ENCODE results near the gene TMEM63B.

The TMEM63B gene

GRCh38 chr6:44148306-44148705, 21.0 kb downstream of the TMEM63B start:
- H3K4me3 ChIP-seq (ENCODE audit: low read depth, low read length): no peak overlapping the region
- no peak for TF ChIP-seq CTCF (IDR thresholded peaks at IDR 0.05; ENCODE audit: borderline replicate concordance, insufficient read depth, low read depth, low read length)

GRCh38 chr6:44149369-44150012, 22.1 kb downstream of the TMEM63B start:
- TF ChIP-seq CTCF (IDR thresholded peaks at IDR 0.05; ENCODE audit: borderline replicate concordance, insufficient read depth, low read depth, low read length): no peak
- no peak overlapping the region for H3K4me3 ChIP-seq (ENCODE audit: low read depth, low read length)

- TF ChIP-seq CTCF (IDR thresholded peaks at IDR 0.05; ENCODE audit: borderline replicate concordance, insufficient read depth, low read depth, low read length): no peak
- H3K4me3 ChIP-seq (ENCODE audit: low read depth, low read length): no peak overlapping the region
Measured at GRCh38 chr6:44150317-44150917, 23.1 kb downstream of the TMEM63B start.

GRCh38 chr6:44151348-44152108, 24.2 kb downstream of the TMEM63B start:
- H3K4me3 ChIP-seq (ENCODE audit: low read depth, low read length): no peak overlapping the region
- TF ChIP-seq CTCF (IDR thresholded peaks at IDR 0.05; ENCODE audit: borderline replicate concordance, insufficient read depth, low read depth, low read length): peak; percentile 98

- TF ChIP-seq CTCF (IDR thresholded peaks at IDR 0.05; ENCODE audit: borderline replicate concordance, insufficient read depth, low read depth, low read length): no peak
- H3K4me3 ChIP-seq (ENCODE audit: low read depth, low read length): no peak overlapping the region
Measured at GRCh38 chr6:44152109-44152461, 24.7 kb downstream of the TMEM63B start.

GRCh38 chr6:44152533-44152932, 25.2 kb downstream of the TMEM63B start:
- no peak overlapping the region for H3K4me3 ChIP-seq (ENCODE audit: low read depth, low read length)
- no peak for TF ChIP-seq CTCF (IDR thresholded peaks at IDR 0.05; ENCODE audit: borderline replicate concordance, insufficient read depth, low read depth, low read length)
